GM23248 (cell line): ENCODE results near the gene HOXB5. TPM values are rescaled to one million over a fixed set of nuclear protein-coding genes. Genes with fewer than 3 reads are reported as not detected.

Source experiments
- DNase-seq: peaks from one replicate; pipeline ENCODE4 v3.0.0-alpha.2; 2015
- H2AFZ ChIP-seq: fragments of 200-600 bp; sonication (generic); 2 replicates; pipeline ENCODE4 v1.6.1; 2016; ENCODE audit warnings: antibody characterized with exemption
- H3F3A ChIP-seq: fragments of 200-600 bp; sonication (generic); 2 replicates; pipeline ENCODE4 v1.6.1; 2016; ENCODE audit warnings: mild to moderate bottlenecking, antibody characterized with exemption, mixed run types; ENCODE audit not compliant: insufficient read depth
- H3K27ac ChIP-seq: fragments of 200-600 bp; sonication (generic); 2 replicates; pipeline ENCODE4 v1.5.1; 2016; ENCODE audit warnings: mild to moderate bottlenecking
- H3K27me3 ChIP-seq: fragments of 200-600 bp; sonication (generic); replicated peaks from 2 replicates; pipeline ENCODE4 v1.6.1; 2016; ENCODE audit warnings: mild to moderate bottlenecking; ENCODE audit not compliant: insufficient read depth
- H3K36me3 ChIP-seq: fragments of 200-600 bp; sonication (generic); 2 replicates; pipeline ENCODE4 v1.6.1; 2016; ENCODE audit warnings: low read depth, mild to moderate bottlenecking
- H3K4me1 ChIP-seq: fragments of 200-600 bp; sonication (generic); 2 replicates; pipeline ENCODE4 v1.6.1; 2016; ENCODE audit warnings: mild to moderate bottlenecking; ENCODE audit not compliant: insufficient read depth
- H3K4me2 ChIP-seq: fragments of 200-600 bp; sonication (generic); one replicate; pipeline ENCODE4 v1.6.1; 2016; ENCODE audit warnings: mild to moderate bottlenecking; ENCODE audit not compliant: unreplicated experiment
- H3K4me3 ChIP-seq: fragments of 200-600 bp; sonication (generic); 2 replicates; pipeline ENCODE4 v1.5.1; 2016; ENCODE audit warnings: mild to moderate bottlenecking
- H3K79me2 ChIP-seq: fragments of 200-600 bp; sonication (generic); 2 replicates; pipeline ENCODE4 v1.6.1; 2016; ENCODE audit warnings: mild to moderate bottlenecking; ENCODE audit not compliant: insufficient read depth
- H3K9ac ChIP-seq: fragments of 200-600 bp; sonication (generic); 2 replicates; pipeline ENCODE4 v1.6.1; 2016; ENCODE audit warnings: mild to moderate bottlenecking
- H3K9me2 ChIP-seq: fragments of 200-600 bp; sonication (generic); 2 replicates; pipeline ENCODE4 v1.6.1; 2016; ENCODE audit warnings: mixed run types, mild to moderate bottlenecking, moderate library complexity; ENCODE audit not compliant: insufficient read depth
- H3K9me3 ChIP-seq: fragments of 200-600 bp; sonication (generic); one replicate; pipeline ENCODE4 v1.6.1; 2017; ENCODE audit warnings: low read depth
- H4K20me1 ChIP-seq: fragments of 200-600 bp; sonication (generic); 2 replicates; pipeline ENCODE4 v1.6.0; 2016; ENCODE audit not compliant: insufficient read depth
- EZH2 ChIP-seq: fragments of 200-600 bp; sonication (generic); IDR thresholded peaks from 2 replicates; pipeline ENCODE4 v1.6.1; 2018; ENCODE audit warnings: antibody characterized with exemption, mild to moderate bottlenecking; ENCODE audit not compliant: insufficient read depth, poor library complexity, severe bottlenecking
- EZH2phosphoT487 ChIP-seq: fragments of 200-600 bp; sonication (generic); IDR thresholded peaks from 2 replicates; pipeline ENCODE4 v1.6.1; 2018; ENCODE audit warnings: antibody characterized with exemption, moderate library complexity, mild to moderate bottlenecking, low read depth; ENCODE audit not compliant: insufficient read depth
- WGBS, 2 experiments: methylation state at CpG; one replicate each; pipeline ENCODE4 v1.1.6; 2015 to 2017; ENCODE audit warnings: low lambda C conversion rate in 2 of 2, low coverage in 1 of 2; ENCODE audit errors: missing lambda C conversion rate in 2 of 2; 5-methylcytosine and 5-hydroxymethylcytosine counted together
- in situ Hi-C: fragments of 300-500 bp; cut with MboI; formaldehyde crosslinking; loops from 2 replicates; pipeline ENCODE4 v1.15.0; 2020
- polyA plus RNA-seq: library from polyadenylated mRNA; unstranded; fragments of >200 nt; fragmentation: Nextera tagmentation; extraction: Ambion mirVana; gene quantifications from 2 replicates; pipeline ENCODE4 v1.2.1, GENCODE V29; 2016
- total RNA-seq: library from RNA; depleted of rRNA; stranded (reverse); fragments of >200 nt; shearing (Covaris generic); gene quantifications from 2 replicates; pipeline ENCODE4 v1.2.3, GENCODE V29; 2014

HOXB5 gene
- total and polyA plus RNA-seq, 2 experiments from 2014 or later = 0.22 to 2.0 TPM

GRCh38 chr17:48588528-48588927 is 5.1 kb downstream of the HOXB5 start:
- Histone ChIP-seq H3K9ac (no peak overlapping the region), H3K9me2 (no peaks in the 10 kb centered on the region), H3K9me3 (no peaks in the 10 kb centered on the region), H3F3A (peaks cover 18% of the 10 kb centered on the region; the same call in 1 of the 2 replicates), H3K4me2 (no peak overlapping the region), H3K27ac (no peak overlapping the region), H3K79me2 (peaks cover 8% of the 10 kb centered on the region), H3K27me3 (no peaks in the 10 kb centered on the region), H3K4me3 (no peak overlapping the region), H3K4me1 (peaks cover 15% of the 10 kb centered on the region), H4K20me1 (no peaks in the 10 kb centered on the region), H2AFZ (no peak overlapping the region), H3K36me3 (no peaks in the 10 kb centered on the region)
- peak; percentile 28 for DNase-seq
- TF ChIP-seq EZH2 (no peak), EZH2phosphoT487 (no peak)
- 71 to 74% methylated on average over 2 of the region's 2 CpGs for WGBS, 2 experiments
- in situ Hi-C loops = no loop called here

DNA sequence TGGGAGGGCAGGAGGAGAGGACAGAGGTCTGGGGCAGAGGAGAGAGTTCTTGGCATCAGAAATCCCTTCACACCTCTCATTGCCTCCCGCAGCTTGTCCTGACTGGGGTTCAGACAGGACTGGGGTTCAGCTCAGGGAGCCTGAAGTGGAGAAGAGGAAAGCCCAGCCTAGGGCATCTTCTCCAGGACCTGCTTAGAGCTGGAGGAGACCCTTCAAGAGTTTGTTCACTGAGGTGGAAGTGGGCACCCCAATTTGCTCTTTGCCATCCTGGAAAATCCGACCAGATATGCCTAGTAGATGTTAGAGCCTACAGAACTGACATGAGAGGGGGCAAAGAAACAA is 5.5 kb downstream of the HOXB5 start:
- Histone ChIP-seq H3K4me3 (no peak overlapping the region), H3K9me3 (no peaks in the 10 kb centered on the region), H3K9ac (no peak overlapping the region), H3K27ac (no peak overlapping the region), H3F3A (peaks cover 23% of the 10 kb centered on the region; the same call in 1 of the 2 replicates), H3K9me2 (no peaks in the 10 kb centered on the region), H4K20me1 (no peaks in the 10 kb centered on the region), H3K79me2 (peaks cover 12% of the 10 kb centered on the region), H2AFZ (no peak overlapping the region), H3K4me2 (no peak overlapping the region), H3K36me3 (no peaks in the 10 kb centered on the region), H3K4me1 (peaks cover 20% of the 10 kb centered on the region), H3K27me3 (no peaks in the 10 kb centered on the region)
- 96 to 100% methylated on average over 2 of the region's 2 CpGs for WGBS, 2 experiments
- DNase-seq = no peak
- TF ChIP-seq EZH2phosphoT487 (no peak), EZH2 (no peak)
- in situ Hi-C loops = no loop called here

DNA sequence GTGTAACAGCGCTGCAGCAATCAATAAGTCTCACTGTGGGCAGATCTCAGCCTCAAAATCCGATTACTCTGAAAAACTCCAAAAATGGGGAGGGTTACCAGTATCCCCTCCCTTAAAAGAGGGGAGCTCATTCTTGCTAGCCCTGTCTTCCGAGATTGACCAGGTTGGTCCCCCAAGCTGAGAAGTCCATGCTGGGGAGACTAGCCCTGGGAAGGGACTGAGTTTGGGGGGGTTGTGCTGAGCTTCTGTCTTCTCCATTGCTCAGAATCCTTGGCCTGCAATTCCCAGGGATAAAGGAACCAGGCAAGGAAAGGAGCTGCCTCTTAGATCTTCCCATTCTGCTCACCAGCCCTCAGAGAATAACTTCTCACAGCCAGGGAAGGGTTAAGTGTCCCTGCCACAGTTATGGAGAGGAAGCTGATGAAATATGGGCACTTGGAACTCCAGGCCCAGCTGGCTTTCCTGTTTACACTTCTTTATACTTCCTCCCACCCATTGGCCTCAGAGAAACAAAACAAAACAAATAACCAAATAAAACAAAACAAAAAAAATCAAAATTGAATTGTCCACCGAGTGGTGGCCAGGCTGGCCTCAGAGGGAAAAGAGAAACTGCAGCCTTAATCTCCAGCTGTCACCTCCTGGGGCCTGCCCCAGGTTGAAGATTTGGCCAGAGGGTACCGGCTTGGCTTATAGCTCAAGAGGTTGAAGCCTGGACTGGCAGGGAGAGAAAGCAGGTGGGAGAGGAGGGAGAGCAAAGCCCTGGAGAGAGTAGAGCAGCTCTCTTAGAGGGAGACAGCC is 6.1 kb downstream of the HOXB5 start:
- H3F3A ChIP-seq = peaks cover 28% of the 10 kb centered on the region; the same call in 1 of the 2 replicates
- no peak for TF ChIP-seq EZH2phosphoT487
- TF ChIP-seq EZH2 = no peak
- peak overlapping the region; percentile 11 for H3K4me2 ChIP-seq
- no peaks in the 10 kb centered on the region for H3K27me3 ChIP-seq
- no peak for DNase-seq
- no peak overlapping the region for H2AFZ ChIP-seq
- H3K4me1 ChIP-seq = peaks cover 26% of the 10 kb centered on the region
- H3K79me2 ChIP-seq = peaks cover 13% of the 10 kb centered on the region
- H4K20me1 ChIP-seq = no peaks in the 10 kb centered on the region
- no peaks in the 10 kb centered on the region for H3K9me3 ChIP-seq
- 0 out of 2 replicates have a peak overlapping the region, but pooled peaks have one; percentile 5 for H3K9ac ChIP-seq
- H3K27ac ChIP-seq = no peak overlapping the region
- no peaks in the 10 kb centered on the region for H3K9me2 ChIP-seq
- 92 to 96% methylated on average over 5 of the region's 5 CpGs for WGBS, 2 experiments
- no peak overlapping the region for H3K4me3 ChIP-seq
- no peaks in the 10 kb centered on the region for H3K36me3 ChIP-seq
- in situ Hi-C loops = no loop called here

- no peaks in the 10 kb centered on the region for H3K27me3 ChIP-seq
- peak overlapping the region; percentile 78 for H3K9ac ChIP-seq
- no peaks in the 10 kb centered on the region for H4K20me1 ChIP-seq
- H3K4me3 ChIP-seq = peak overlapping the region; percentile 90
- H3K4me1 ChIP-seq = peaks cover 27% of the 10 kb centered on the region
- no peak for DNase-seq
- no peaks in the 10 kb centered on the region for H3K36me3 ChIP-seq
- 76 to 78% methylated on average over 34 of the region's 34 CpGs for WGBS, 2 experiments
- H3K79me2 ChIP-seq = peaks cover 21% of the 10 kb centered on the region
- H3K27ac ChIP-seq = peak overlapping the region; percentile 65; the same call in 1 of the 2 replicates
- no peaks in the 10 kb centered on the region for H3K9me3 ChIP-seq
- H2AFZ ChIP-seq = peak overlapping the region; percentile 96
- TF ChIP-seq EZH2phosphoT487 (no peak), EZH2 (no peak)
- peaks cover 30% of the 10 kb centered on the region; the same call in 1 of the 2 replicates for H3F3A ChIP-seq
- H3K9me2 ChIP-seq = no peaks in the 10 kb centered on the region
- in situ Hi-C loops = no loop called here
- H3K4me2 ChIP-seq = peak overlapping the region; percentile 94
Measured at GRCh38 chr17:48586355-48587258, 7.0 kb downstream of the HOXB5 start.
